Activated CD4-positive, alpha-beta T cell treated with anti-CD3 and anti-CD28 coated beads for 36 hours (primary cell): ENCODE measurements around the gene C19orf85. TPM values are rescaled to one million over a fixed set of nuclear protein-coding genes. Genes with fewer than 3 reads are reported as not detected.
A peak's percentile ranks its signal among the peaks of the same experiment; 100 is the strongest.

ENCODE experiments used
- ATAC-seq: fragments of 200-7000 bp; cut with Tn5 transposase; one replicate; pipeline ENCODE4 v1.10.0; 2021; ENCODE audit warnings: mild to moderate bottlenecking, moderate library complexity
- CTCF ChIA-PET: fragments of 350-600 bp; sonication (Branson Sonifier 250); formaldehyde crosslinking; loops from one replicate; lab custom pipeline; 2021; ENCODE audit warnings: antibody characterized with exemption; lab: Charles Lee
- POLR2A ChIA-PET: fragments of 350-600 bp; sonication (Branson Sonifier 250); formaldehyde crosslinking; loops from one replicate; lab custom pipeline; 2021; ENCODE audit warnings: antibody characterized with exemption, inconsistent platforms; lab: Charles Lee
- DNase-seq: peaks from one replicate; pipeline ENCODE4 v3.0.0-alpha.2; 2020
- H3K27ac Mint-ChIP-seq: one replicate; pipeline ENCODE4 v1.8.0; 2021; ENCODE audit warnings: mixed read lengths
- H3K27me3 Mint-ChIP-seq: one replicate; pipeline ENCODE4 v1.8.0; 2021; ENCODE audit warnings: mixed read lengths
- H3K36me3 Mint-ChIP-seq: one replicate; pipeline ENCODE4 v1.8.0; 2021; ENCODE audit warnings: low read depth, mixed read lengths
- H3K4me1 Mint-ChIP-seq: one replicate; pipeline ENCODE4 v1.8.0; 2021; ENCODE audit warnings: mixed read lengths
- H3K4me3 Mint-ChIP-seq: one replicate; pipeline ENCODE4 v1.8.0; 2021; ENCODE audit warnings: mild to moderate bottlenecking, moderate library complexity, mixed read lengths
- H3K9me3 Mint-ChIP-seq: one replicate; pipeline ENCODE4 v1.8.0; 2021; ENCODE audit warnings: low read depth, mixed read lengths
- intact Hi-C, 2 experiments: fragments of 100-400 bp; cut with DNase I in 1 of 2; cut with micrococcal nuclease in 1 of 2; formaldehyde crosslinking; loops; one replicate each; pipeline versions ENCODE4 v1.14.2 to v1.15.1; 2022 to 2024; cut with DNase I, micrococcal nuclease
- total RNA-seq, 2 experiments: library from RNA; stranded (reverse); gene quantifications; one replicate each; pipeline ENCODE4 v1.2.3, GENCODE V29; 2021

The C19orf85 gene
- total RNA-seq, 2 experiments from 2014 or later, result not detected

GRCh38 chr19:55419624-55420236 lies 44.8 kb downstream of the C19orf85 start:
- H3K27ac Mint-ChIP-seq, result no peak overlapping the region
- peaks cover 14% of the 10 kb centered on the region for H3K4me1 Mint-ChIP-seq
- ChIA-PET POLR2A (no interaction called here), CTCF (interaction anchor here (0.5 to 3.0 kb wide), 4 partner anchors 12 to 117 kb away, joined by 3 to 13 read pairs (median 4); partner anchors contain the start of gene UBE2S)
- ATAC-seq (no peak), DNase-seq (no peak)
- intact Hi-C loops, result loop anchor here (2.0 kb wide), 2 partner anchors 207 to 279 kb away; no protein-coding TSS in a partner anchor
- H3K36me3 Mint-ChIP-seq, result no peaks in the 10 kb centered on the region
- H3K9me3 Mint-ChIP-seq, result no peaks in the 10 kb centered on the region
- no peak overlapping the region for H3K4me3 Mint-ChIP-seq
- H3K27me3 Mint-ChIP-seq, result no peaks in the 10 kb centered on the region

DNA sequence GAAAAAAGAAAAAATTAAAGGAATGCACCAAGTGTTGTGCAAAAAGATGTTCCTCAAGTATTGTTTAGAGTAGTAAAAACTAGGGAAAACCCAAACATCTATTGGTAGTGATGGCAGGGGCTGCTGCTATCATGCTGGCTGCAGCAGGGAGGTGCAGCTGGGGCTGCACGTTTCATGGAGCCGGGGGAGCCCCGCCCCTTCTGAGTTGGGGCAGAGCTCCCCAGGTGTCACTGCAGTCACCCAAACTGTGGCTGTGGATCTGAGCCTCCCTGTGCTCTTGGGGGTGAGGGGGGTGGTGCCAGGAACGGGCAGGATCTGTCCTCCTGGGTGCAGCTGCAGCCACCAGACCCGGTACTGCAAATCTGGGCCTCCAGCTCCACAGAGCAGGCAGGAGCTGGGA lies 45.4 kb downstream of the C19orf85 start:
- no peak for DNase-seq
- CTCF ChIA-PET, result interaction anchor here (0.8 to 3.0 kb wide), 4 partner anchors 21 to 351 kb away, joined by 3 to 13 read pairs (median 4); no protein-coding TSS in a partner anchor
- Mint-ChIP-seq H3K27me3 (no peaks in the 10 kb centered on the region), H3K36me3 (no peaks in the 10 kb centered on the region), H3K4me1 (peaks cover 14% of the 10 kb centered on the region), H3K9me3 (no peaks in the 10 kb centered on the region), H3K4me3 (no peak overlapping the region), H3K27ac (no peak overlapping the region)
- POLR2A ChIA-PET, result no interaction called here
- intact Hi-C loops, result loop anchor here (2.0 kb wide), 2 partner anchors 206 to 278 kb away; no protein-coding TSS in a partner anchor
- ATAC-seq, result no peak

DNA sequence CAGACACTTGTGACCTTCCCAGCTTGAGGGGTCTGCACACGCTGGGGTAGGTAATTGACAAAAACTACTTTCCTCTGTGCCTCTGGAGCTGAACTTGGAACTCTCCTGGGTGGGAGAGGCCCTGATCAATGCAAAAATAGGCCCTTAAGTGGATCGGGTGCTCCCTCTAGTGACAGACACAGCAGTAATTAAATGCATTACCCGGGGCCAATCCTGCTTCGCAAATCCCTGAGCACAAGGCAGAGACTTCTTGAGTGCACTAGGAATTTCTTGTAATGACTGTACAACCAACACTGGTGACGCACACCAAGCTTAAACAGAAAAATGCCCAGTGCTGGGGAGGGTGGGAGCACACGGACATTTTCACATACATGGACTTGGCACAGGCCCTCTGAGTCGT lies 46.4 kb downstream of the C19orf85 start:
- H3K27ac Mint-ChIP-seq, result no peak overlapping the region
- DNase-seq, result peak; percentile 74
- CTCF ChIA-PET, result interaction anchor here (0.5 to 3.0 kb wide), 6 partner anchors 19 to 350 kb away, joined by 3 to 13 read pairs (median 4); no protein-coding TSS in a partner anchor
- H3K9me3 Mint-ChIP-seq, result no peaks in the 10 kb centered on the region
- intact Hi-C loops, result loop anchor here (1.0 to 2.0 kb wide), 6 partner anchors 116 to 277 kb away; no protein-coding TSS in a partner anchor
- H3K4me1 Mint-ChIP-seq, result peaks cover 14% of the 10 kb centered on the region
- H3K4me3 Mint-ChIP-seq, result no peak overlapping the region
- no peaks in the 10 kb centered on the region for H3K27me3 Mint-ChIP-seq
- POLR2A ChIA-PET, result no interaction called here
- H3K36me3 Mint-ChIP-seq, result no peaks in the 10 kb centered on the region
- ATAC-seq, result peak; percentile 90

Other genes with a start within 250 kb of the C19orf85 start
- gene TMEM86B, start 236.0 kb downstream of the C19orf85 start, total RNA-seq, result 1 to 10 TPM; 4.9 to 9.0 TPM
- 100 to 1,000 TPM; 177 to 201 TPM for gene PPP6R1, start 205.7 kb downstream of the C19orf85 start, total RNA-seq
- 10 to 100 TPM; 41.1 to 45.2 TPM for gene HSPBP1, start 184.6 kb downstream of the C19orf85 start, total RNA-seq
- 1 to 10 TPM; 4.1 to 4.5 TPM for gene BRSK1, start 180.8 kb downstream of the C19orf85 start, total RNA-seq
- not detected for gene TMEM150B, start 139.4 kb downstream of the C19orf85 start, total RNA-seq
- gene KMT5C, start 124.9 kb downstream of the C19orf85 start, total RNA-seq, result 10 to 100 TPM; 27.5 to 32.3 TPM
- gene COX6B2, start 110.0 kb downstream of the C19orf85 start, total RNA-seq, result under 1 TPM; 0.14 to 0.30 TPM
- not detected for gene GARIN5B, start 101.5 kb downstream of the C19orf85 start, total RNA-seq
- gene IL11, start 94.3 kb downstream of the C19orf85 start, total RNA-seq, result under 1 TPM; 0.09 to 0.18 TPM
- not detected for gene TMEM190, start 87.9 kb downstream of the C19orf85 start, total RNA-seq
- 1 to 10 TPM; 5.9 to 6.3 TPM for gene TMEM238, start 80.5 kb downstream of the C19orf85 start, total RNA-seq
- gene RPL28, start 78.8 kb downstream of the C19orf85 start, total RNA-seq, result 1,000 to 10,000 TPM; 2,751 to 4,078 TPM
- 100 to 1,000 TPM; 228 to 342 TPM for gene UBE2S, start 57.0 kb downstream of the C19orf85 start, total RNA-seq
- gene SHISA7, start 21.5 kb downstream of the C19orf85 start, total RNA-seq, result not detected
- gene ISOC2, start 3.1 kb downstream of the C19orf85 start, total RNA-seq, result 10 to 100 TPM; 24.3 to 28.0 TPM
- gene ZNF628, start 11.9 kb upstream of the C19orf85 start, total RNA-seq, result 1 to 10 TPM; 5.6 to 6.8 TPM
- gene NAT14, start 20.4 kb upstream of the C19orf85 start, total RNA-seq, result 10 to 100 TPM in 1 of 2 experiments, 1 to 10 TPM in 1; 8.2 to 14.8 TPM
- under 1 TPM; 0.32 to 0.34 TPM for gene SSC5D, start 23.7 kb upstream of the C19orf85 start, total RNA-seq
- not detected for gene SBK2, start 72.4 kb upstream of the C19orf85 start, total RNA-seq
- not detected for gene SBK3, start 80.8 kb upstream of the C19orf85 start, total RNA-seq
- 1 to 10 TPM; 7.2 to 7.5 TPM for gene ZNF579, start 116.1 kb upstream of the C19orf85 start, total RNA-seq
- gene FIZ1, start 134.8 kb upstream of the C19orf85 start, total RNA-seq, result 10 to 100 TPM; 13.6 to 14.7 TPM
- 10 to 100 TPM; 16.2 to 18.6 TPM for gene ZNF524, start 135.5 kb upstream of the C19orf85 start, total RNA-seq
- 10 to 100 TPM; 11.4 to 12.1 TPM for gene ZNF865, start 140.9 kb upstream of the C19orf85 start, total RNA-seq
- gene ZNF784, start 159.8 kb upstream of the C19orf85 start, total RNA-seq, result 1 to 10 TPM; 3.2 to 4.3 TPM
- 10 to 100 TPM; 24.2 to 35.6 TPM for gene ZNF580, start 176.3 kb upstream of the C19orf85 start, total RNA-seq
- 10 to 100 TPM; 18.9 to 26.9 TPM for gene ZNF581, start 178.9 kb upstream of the C19orf85 start, total RNA-seq
- 1 to 10 TPM; 6.2 to 6.3 TPM for gene CCDC106, start 183.5 kb upstream of the C19orf85 start, total RNA-seq
- gene U2AF2, start 190.3 kb upstream of the C19orf85 start, total RNA-seq, result 100 to 1,000 TPM; 252 to 292 TPM
- gene EPN1, start 210.5 kb upstream of the C19orf85 start, total RNA-seq, result 10 to 100 TPM; 32.5 to 37.1 TPM